ENCODE results near the gene CCDC148.
"Not testable (repeated sequence)": the region's sequence is repeated elsewhere in the genome, so short reads cannot be mapped to it uniquely, and the experiment has no call there.

CCDC148 gene

GRCh38 chr2:158350751-158351465 lies 105.6 kb downstream of the CCDC148 start:
- DNase-seq = not testable (repeated sequence)

DNA sequence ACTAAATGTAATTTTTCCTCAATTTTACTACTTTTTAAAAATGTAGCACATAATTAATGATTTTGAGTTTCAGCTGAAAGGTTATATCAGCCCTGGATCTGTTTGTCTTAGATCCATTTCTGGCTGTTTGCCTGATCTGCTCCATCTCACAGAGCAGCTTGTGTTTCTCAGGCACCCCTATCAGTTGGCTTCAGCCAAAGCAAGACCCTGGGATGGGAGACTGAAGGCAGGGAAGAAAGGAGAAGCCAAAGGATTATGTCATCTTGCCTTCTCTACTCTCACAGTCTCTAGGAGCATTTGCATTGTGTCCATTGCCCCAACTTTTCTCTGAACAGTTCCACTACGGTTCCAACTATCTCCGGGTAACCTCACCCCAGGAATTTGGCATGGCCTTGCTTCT lies 110.5 kb downstream of the CCDC148 start:
- DNase-seq = no peak

- no peak for DNase-seq
These were observed 117.0 kb downstream of the CCDC148 start for GRCh38 chr2:158339513-158339912.

GRCh38 chr2:158337018-158337417 lies 119.5 kb downstream of the CCDC148 start:
- DNase-seq = no peak

DNA sequence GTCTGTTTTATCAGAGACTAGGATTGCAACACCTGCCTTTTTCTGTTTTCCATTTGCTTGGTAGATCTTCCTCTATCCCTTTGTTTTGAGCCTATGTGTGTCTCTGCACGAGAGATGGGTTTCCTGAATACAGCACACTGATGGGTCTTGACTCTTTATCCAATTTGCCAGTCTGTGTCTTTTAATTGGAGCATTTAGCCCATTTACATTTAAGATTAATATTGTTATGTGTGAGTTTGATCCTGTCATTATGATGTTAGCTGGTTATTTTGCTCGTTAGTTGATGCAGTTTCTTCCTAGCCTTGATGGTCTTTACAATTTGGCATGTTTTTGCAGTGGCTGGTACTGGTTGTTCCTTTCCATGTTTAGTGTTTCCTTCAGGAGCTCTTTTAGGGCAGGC lies 124.8 kb downstream of the CCDC148 start:
- not testable (repeated sequence) for DNase-seq

DNA sequence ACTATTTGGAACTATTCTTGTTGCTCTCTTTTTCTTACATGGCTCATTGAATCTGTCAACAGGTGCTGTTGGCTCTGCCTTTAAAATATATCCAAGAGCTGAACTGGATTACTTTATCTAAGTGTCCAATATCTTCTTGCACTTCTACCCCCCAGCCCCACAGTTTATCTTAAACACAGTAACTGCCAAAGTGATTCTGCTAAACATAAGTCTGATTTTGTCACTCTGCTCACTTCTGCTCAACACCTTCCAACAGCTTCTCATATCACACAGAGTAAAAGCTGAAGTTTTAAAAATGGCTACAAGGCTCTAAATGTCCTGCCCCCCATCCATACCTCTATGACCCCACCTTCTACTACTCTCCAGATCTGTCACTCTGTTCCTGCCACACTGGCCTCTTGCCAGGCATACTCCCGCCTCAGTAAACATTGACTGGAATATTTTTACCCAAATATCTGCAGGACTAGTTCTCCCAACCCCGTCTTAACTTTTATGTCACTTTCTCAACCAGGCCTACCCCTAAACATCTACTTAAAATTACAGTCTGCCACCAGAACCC lies 130.7 kb downstream of the CCDC148 start:
- no peak for DNase-seq

DNA sequence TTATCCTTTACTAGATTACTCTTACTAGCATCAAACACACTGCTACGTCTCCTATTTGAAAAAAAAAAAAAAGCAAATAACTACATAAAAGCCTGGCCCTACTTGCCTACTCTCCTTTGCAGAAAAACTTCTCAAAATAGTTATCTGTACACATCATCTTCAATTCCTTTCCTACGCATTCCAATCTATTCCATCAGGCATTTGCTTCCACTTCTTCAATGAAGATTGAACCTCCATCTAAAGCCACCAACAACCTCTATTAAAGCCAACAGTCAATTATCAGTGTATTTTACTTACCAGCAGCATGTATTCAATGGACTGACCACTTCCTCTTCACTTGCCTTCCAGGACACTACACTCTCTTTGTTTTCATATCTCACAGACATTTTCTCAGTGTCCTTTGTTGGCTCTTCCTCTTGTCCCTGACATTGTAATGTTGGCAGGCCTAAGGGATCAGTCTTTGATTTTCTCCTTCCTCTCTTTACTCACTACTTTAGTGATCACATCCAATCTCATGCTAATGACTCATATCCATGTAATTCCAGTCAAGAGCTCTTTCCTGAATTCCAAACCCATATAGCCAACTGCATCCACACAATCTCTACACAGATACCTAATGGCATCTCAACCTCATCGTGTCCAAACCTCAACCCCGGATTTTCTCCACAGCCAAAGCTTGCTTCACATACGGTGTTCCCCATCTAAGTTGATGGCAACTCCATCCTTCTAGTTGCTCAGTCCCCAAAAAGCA lies 131.3 kb downstream of the CCDC148 start:
- no peak for DNase-seq

- no peak for DNase-seq
These were observed 133.2 kb downstream of the CCDC148 start for GRCh38 chr2:158323381-158323780.

DNA sequence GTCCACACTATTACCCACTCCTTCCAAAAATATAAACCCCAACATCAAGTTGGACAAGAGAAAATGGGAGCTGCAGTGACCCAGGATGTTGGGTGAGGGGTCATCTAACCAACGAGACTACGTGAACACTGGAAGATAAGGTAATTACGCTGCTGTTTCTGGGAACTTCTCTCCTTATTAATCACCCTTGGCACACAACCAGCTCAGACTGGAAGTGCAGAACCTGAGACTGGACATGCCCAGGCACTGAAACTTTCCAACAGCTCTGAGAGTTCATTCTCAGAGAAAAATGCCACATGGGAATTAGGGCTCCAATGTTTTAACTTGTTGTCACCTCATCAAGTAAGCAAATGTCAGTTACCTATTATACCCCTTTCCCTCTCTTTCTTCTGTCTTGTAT lies 135.3 kb downstream of the CCDC148 start:
- DNase-seq = no peak

- DNase-seq = no peak
These were observed 137.3 kb downstream of the CCDC148 start for GRCh38 chr2:158319269-158319668.

- DNase-seq = no peak
These were observed 138.9 kb downstream of the CCDC148 start for GRCh38 chr2:158317642-158318041.

DNA sequence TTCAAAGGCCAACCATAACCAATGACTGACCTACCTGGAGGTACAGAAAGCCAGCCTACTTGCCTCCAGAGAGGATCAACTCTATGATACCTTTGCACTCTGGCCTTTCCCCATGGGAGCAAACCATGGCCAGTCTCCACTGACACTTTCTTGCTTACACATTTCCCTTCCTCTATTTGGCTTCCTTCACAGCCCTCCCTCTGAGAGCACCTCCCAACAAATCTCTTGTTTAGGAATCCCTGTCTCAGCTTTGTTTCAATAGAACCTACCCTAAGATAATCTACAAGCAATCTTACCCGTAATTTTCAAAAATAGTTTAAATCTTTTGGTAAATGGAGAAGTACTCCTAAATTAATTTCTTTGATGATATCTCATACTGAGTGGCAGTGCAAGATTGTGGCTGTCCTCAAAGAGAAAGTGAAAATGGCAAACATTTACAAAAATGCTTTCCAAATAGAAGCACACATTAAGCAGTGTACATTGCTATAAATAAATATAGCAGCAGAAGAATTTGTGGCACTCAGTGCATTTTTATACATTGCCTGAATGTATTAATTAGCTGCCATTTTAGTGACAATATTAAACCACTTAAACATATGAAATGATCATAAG lies 140.6 kb downstream of the CCDC148 start:
- no peak for DNase-seq

DNA sequence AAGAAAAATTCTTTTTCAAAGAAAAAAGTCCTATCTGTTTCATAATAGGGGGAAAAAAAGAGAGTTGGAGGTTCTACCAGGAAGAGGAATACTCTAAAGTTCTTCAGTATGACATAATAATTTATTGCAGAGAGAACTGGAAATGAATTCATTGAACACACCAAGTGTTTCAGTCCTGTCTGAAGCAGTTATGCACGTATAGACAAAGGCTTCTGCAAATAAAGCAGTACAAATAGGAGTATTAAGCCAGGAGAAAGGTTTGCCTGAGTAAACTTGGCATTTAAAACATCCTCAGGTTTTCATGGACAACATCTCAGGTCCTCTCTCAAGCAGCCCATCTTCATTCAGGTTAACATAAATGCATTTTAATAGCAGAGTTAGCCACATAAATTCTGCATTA lies 141.6 kb downstream of the CCDC148 start:
- no peak for DNase-seq

DNA sequence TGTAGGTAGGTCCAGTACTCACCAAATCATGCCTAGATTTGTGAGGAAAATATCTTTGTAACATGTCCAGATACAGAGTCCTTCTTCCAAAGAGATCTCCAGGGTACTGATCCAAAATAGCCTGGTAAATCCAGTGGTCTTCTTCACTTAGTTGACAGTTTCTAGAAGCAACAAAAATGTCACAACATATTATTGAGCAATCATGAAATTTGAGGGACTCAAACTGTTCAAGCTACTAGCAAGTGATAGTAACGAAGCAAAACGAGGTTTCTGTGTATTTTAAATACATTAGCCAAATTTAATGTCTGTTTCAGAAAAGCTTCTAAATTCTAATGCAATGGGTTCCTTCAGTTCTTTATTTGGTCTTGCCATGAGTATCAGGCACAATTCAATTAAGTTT lies 142.8 kb downstream of the CCDC148 start:
- no peak for DNase-seq

GRCh38 chr2:158312981-158313380 lies 143.6 kb downstream of the CCDC148 start:
- DNase-seq = no peak

GRCh38 chr2:158310407-158310806 lies 146.1 kb downstream of the CCDC148 start:
- not testable (repeated sequence) for DNase-seq

DNA sequence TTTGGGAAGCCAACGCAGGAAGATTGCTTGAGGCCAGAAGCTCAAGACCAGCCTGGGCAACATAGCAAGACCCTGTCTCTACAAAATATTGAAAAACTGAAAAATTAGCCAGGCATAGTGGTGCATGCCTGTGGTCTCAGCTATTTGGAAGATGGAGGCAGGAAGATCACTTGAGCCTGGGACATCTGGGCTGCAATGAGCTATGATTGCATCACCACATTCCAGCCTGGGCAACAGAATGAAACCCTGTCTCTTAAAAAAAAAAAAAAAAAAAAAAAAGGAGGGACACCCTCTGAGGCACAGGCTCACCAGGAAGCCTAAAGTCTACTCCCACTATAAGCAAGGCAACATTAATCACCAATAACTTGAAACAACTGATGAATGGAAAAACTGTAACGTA lies 151.1 kb downstream of the CCDC148 start:
- DNase-seq = no peak

DNA sequence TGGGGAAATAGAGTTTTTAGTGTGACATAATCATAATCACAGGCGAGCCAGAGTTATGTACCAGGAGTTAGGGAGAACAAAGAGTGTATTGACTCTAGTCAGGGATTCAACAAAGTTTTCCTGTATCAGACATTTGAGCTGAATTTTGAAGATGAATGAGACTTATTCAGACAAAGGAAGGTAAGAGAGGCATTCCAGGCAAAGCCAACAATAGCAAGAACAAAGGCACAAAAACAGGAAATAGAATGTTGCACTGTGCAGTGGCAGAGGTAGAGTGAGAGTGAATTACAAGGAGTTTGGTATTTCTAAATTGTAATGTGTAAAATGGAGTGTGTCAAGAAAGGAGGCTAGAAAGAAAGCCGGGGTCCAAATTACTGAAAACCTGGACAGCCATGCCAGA lies 156.2 kb downstream of the CCDC148 start:
- DNase-seq = no peak

- DNase-seq = no peak
These were observed 158.9 kb downstream of the CCDC148 start for GRCh38 chr2:158297606-158298005.

- DNase-seq = no peak
These were observed 159.4 kb downstream of the CCDC148 start for GRCh38 chr2:158297120-158297519.

GRCh38 chr2:158293722-158294121 lies 162.8 kb downstream of the CCDC148 start:
- no peak for DNase-seq

- DNase-seq = no peak
These were observed 164.9 kb downstream of the CCDC148 start for GRCh38 chr2:158291544-158292180.

DNA sequence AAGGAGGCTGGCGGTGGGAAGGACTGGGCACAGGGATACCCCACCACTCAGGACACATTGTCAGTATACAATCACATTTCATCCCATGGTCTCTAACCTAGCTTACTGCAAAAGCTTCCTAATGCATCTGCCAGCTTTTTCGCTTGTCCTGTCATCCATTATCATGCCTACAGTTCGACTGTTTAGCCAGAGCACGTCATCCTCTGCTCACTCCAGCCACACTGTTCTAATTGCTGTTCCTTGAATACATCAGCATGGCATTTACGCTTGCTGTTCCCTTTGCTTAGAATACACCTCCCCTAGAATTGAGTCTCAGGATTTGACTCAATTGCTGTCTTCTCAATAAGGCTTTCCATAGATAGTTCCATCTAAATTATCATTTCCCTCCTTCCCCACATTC lies 166.3 kb downstream of the CCDC148 start:
- DNase-seq = no peak
